Colonic mucosa (tissue), 4 donors: Measurements from ENCODE around the gene FBXL5. TPM values are rescaled to one million over a fixed set of nuclear protein-coding genes. Genes with fewer than 3 reads are reported as not detected.

ENCODE experiments used
- DNase-seq: peaks from one replicate; pipeline ENCODE4 v3.0.0-alpha.2; 2020
- H3K27ac ChIP-seq: fragments of 200-600 bp; one replicate; pipeline ENCODE4 v1.8.0; 2021
- H3K27me3 ChIP-seq: fragments of 200-600 bp; one replicate; pipeline ENCODE4 v1.8.0; 2021
- H3K36me3 ChIP-seq: fragments of 200-600 bp; one replicate; pipeline ENCODE4 v1.8.0; 2021
- H3K4me1 ChIP-seq: fragments of 200-600 bp; one replicate; pipeline ENCODE4 v1.8.0; 2021; ENCODE audit warnings: mild to moderate bottlenecking
- H3K4me3 ChIP-seq: fragments of 200-600 bp; one replicate; pipeline ENCODE4 v1.8.0; 2021
- H3K9ac ChIP-seq, 2 donors: one replicate each; pipeline ENCODE4 v1.7.0; 2013; ENCODE audit warnings: control low read depth in 2 of 2, low read depth in 2 of 2, low read length in 2 of 2
- H3K9me3 ChIP-seq: fragments of 200-600 bp; one replicate; pipeline ENCODE4 v1.8.0; 2021
- CTCF ChIP-seq: fragments of 200-600 bp; IDR thresholded peaks from one replicate; pipeline ENCODE4 v1.8.0; 2022; ENCODE audit warnings: antibody characterized with exemption, mild to moderate bottlenecking
- intact Hi-C: fragments of 100-400 bp; cut with DNase I; formaldehyde crosslinking; loops from one replicate; pipeline ENCODE4 v1.14.1; 2022
- total RNA-seq, 2 donors: library from RNA; stranded (reverse); fragmentation: NEBNext Ultra II Directional in 1 of 2; extraction: Animal tissue kit (Norgen Biotek cat#: 25700) in 1 of 2; gene quantifications; one replicate each; pipeline ENCODE4 v1.2.1, GENCODE V29; 2021
- donor health status: healthy.
- donor health status: DM: no; HTN: no; CAD: no.
- donor health status: DM: no; HTN: no; CAD: no.

FBXL5 gene
- total RNA-seq, 2 donors from 2014 or later: 43.4 to 52.1 TPM

- TF ChIP-seq CTCF: no peak
- Histone ChIP-seq H3K36me3 (no peaks in the 10 kb centered on the region), H3K9ac (no peak overlapping the region), H3K9me3 (no peaks in the 10 kb centered on the region), H3K27ac (no peak overlapping the region), H3K4me1 (no peaks in the 10 kb centered on the region), H3K4me3 (no peak overlapping the region), H3K27me3 (no peaks in the 10 kb centered on the region)
- no peak for DNase-seq
- intact Hi-C loops: no loop called here
Measured at GRCh38 chr4:15690020-15690809, 35.1 kb upstream of the FBXL5 start.

GRCh38 chr4:15689540-15689939 is 34.4 kb upstream of the FBXL5 start:
- no peak for DNase-seq
- Histone ChIP-seq H3K9ac (no peak overlapping the region), H3K36me3 (no peaks in the 10 kb centered on the region), H3K9me3 (no peaks in the 10 kb centered on the region), H3K27me3 (no peaks in the 10 kb centered on the region), H3K4me1 (no peaks in the 10 kb centered on the region), H3K27ac (no peak overlapping the region), H3K4me3 (no peak overlapping the region)
- no peak for TF ChIP-seq CTCF
- intact Hi-C loops: no loop called here

- Histone ChIP-seq H3K4me1 (peaks cover 5% of the 10 kb centered on the region), H3K9ac (no peak overlapping the region), H3K27me3 (no peaks in the 10 kb centered on the region), H3K36me3 (no peaks in the 10 kb centered on the region), H3K27ac (no peak overlapping the region), H3K4me3 (no peak overlapping the region), H3K9me3 (no peaks in the 10 kb centered on the region)
- intact Hi-C loops: no loop called here
- no peak for DNase-seq
- no peak for TF ChIP-seq CTCF
Measured at GRCh38 chr4:15688051-15688450, 32.9 kb upstream of the FBXL5 start.

- DNase-seq: no peak
- Histone ChIP-seq H3K4me3 (no peak overlapping the region), H3K9ac (no peak overlapping the region), H3K9me3 (no peaks in the 10 kb centered on the region), H3K27ac (no peak overlapping the region), H3K4me1 (peaks cover 5% of the 10 kb centered on the region), H3K27me3 (no peaks in the 10 kb centered on the region), H3K36me3 (no peaks in the 10 kb centered on the region)
- intact Hi-C loops: no loop called here
- no peak for TF ChIP-seq CTCF
Measured at GRCh38 chr4:15684498-15684897, 29.3 kb upstream of the FBXL5 start.

GRCh38 chr4:15683143-15683495 is 28.0 kb upstream of the FBXL5 start:
- peak overlapping the region; percentile 95 for H3K27ac ChIP-seq
- intact Hi-C loops: no loop called here
- no peaks in the 10 kb centered on the region for H3K9me3 ChIP-seq

More at GRCh38 chr4:15683143-15683495, 28.0 kb upstream of the FBXL5 start:
- DNase-seq: no peak
- Histone ChIP-seq H3K36me3 (no peaks in the 10 kb centered on the region), H3K4me3 (peak overlapping the region; percentile 65), H3K4me1 (peaks cover 5% of the 10 kb centered on the region), H3K27me3 (no peaks in the 10 kb centered on the region), H3K9ac (peak overlapping the region in 1 of 2 donors; percentile 97)
- no peak for TF ChIP-seq CTCF
